OCI-LY1 (cell line): ENCODE results near the gene LAYN.

ENCODE experiments used
- EZH2 ChIP-seq: fragments of 200-600 bp; sonication (generic), shearing (Covaris generic); IDR thresholded peaks from 2 replicates; pipeline ENCODE4 v1.8.0; 2017; ENCODE audit warnings: borderline replicate concordance, mixed run types, mild to moderate bottlenecking, antibody characterized with exemption, low read length, moderate library complexity, mixed read lengths
- TF ChIP-seq, protein P1 (sequence below): fragments of 200-600 bp; sonication (generic), shearing (Covaris generic); IDR thresholded peaks from 2 replicates; pipeline ENCODE4 v1.5.1; 2017; ENCODE audit warnings: mild to moderate bottlenecking, antibody characterized with exemption, low read length, moderate library complexity, mixed read lengths

DNA sequence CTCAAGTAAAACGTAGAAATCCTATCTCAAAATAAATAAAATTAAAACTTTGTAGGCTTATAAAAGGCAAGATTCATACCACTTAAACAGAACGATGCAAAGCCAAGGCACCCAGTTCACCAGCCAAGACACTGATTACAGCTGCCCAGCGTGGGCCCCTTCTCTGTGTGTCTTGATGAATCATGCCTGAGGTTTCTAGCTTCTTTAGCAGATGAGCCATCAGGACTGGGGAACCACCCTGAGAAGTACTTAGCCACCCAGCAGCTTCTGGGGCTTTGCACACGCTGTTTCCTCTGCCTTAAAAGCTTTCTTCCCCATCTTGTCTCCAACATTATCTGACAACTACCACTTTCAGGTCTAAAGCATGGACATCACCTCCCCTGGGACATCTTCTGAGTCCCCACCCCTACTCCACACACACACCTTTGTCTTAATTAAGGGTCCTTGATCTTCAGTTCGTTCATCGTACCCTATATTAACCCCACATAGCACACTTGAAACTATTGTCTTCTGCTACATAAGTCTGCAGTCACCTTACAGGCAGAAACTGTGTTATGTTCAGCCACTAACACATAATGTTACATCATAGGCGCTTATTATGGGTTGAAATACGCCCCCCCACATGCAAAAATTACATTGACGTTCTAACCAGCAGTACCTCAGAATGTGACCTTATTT lies 8.7 kb upstream of the LAYN start:
- TF ChIP-seq EZH2: no peak
- TF ChIP-seq, protein P1, sequence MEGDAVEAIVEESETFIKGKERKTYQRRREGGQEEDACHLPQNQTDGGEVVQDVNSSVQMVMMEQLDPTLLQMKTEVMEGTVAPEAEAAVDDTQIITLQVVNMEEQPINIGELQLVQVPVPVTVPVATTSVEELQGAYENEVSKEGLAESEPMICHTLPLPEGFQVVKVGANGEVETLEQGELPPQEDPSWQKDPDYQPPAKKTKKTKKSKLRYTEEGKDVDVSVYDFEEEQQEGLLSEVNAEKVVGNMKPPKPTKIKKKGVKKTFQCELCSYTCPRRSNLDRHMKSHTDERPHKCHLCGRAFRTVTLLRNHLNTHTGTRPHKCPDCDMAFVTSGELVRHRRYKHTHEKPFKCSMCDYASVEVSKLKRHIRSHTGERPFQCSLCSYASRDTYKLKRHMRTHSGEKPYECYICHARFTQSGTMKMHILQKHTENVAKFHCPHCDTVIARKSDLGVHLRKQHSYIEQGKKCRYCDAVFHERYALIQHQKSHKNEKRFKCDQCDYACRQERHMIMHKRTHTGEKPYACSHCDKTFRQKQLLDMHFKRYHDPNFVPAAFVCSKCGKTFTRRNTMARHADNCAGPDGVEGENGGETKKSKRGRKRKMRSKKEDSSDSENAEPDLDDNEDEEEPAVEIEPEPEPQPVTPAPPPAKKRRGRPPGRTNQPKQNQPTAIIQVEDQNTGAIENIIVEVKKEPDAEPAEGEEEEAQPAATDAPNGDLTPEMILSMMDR: no peak
